Esophagus mucosa (tissue), 1 donor: ENCODE measurements around the gene MACROH2A2. TPM values are rescaled to one million over a fixed set of nuclear protein-coding genes. Genes with fewer than 3 reads are reported as not detected.
"Not testable (repeated sequence)": the region's sequence is repeated elsewhere in the genome, so short reads cannot be mapped to it uniquely, and the experiment has no call there.

Experiments used
- ATAC-seq: fragments of 200-7000 bp; cut with Tn5 transposase; one replicate; pipeline ENCODE4 v1.9.1; 2020
- total RNA-seq: library from RNA; stranded (reverse); gene quantifications from one replicate; pipeline ENCODE4 v1.2.4, GENCODE V29; 2023
- donor health status: DM: yes; HTN: yes; CAD: no.

MACROH2A2 gene
- total RNA-seq, 1 donor from 2014 or later, result 18.8 TPM

DNA sequence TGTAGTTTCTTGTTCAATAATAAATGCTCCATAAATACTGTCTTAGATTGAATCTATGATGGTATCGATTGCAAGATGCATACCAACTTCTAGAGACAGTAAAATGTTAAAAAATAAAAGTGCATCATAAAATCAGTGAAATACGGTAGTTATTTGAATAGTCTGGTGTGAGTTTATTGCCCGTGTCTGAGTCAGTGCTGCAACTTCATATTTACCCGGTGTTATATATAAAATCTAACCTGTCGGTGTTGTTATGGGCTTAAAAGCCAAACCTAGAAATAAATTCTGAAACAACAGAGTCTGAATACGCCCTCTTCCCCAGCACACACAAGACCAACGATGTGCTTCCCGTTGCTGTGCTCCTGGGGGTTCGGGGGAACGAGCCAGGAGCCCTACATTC, 16.3 kb downstream of the MACROH2A2 start:
- ATAC-seq, result no peak

DNA sequence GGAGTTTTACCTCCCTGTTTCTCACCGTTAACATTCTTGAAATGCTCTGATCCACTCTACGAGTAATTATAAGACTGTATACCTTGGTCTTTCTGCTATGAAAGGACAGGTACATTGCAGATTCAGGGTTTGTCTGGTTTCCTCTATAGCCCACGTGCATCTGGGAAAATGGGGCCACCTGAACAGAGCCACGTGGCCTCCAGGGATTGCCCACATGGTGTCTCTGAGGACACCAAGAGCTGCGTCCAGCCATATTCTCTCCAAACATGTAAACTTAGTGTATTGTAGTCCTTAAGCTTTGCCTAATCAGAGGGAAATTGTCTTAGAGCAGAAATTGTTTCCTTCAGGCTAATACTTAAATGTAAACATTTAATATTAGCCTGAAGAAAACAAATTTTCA, 16.7 kb downstream of the MACROH2A2 start:
- ATAC-seq, result no peak

DNA sequence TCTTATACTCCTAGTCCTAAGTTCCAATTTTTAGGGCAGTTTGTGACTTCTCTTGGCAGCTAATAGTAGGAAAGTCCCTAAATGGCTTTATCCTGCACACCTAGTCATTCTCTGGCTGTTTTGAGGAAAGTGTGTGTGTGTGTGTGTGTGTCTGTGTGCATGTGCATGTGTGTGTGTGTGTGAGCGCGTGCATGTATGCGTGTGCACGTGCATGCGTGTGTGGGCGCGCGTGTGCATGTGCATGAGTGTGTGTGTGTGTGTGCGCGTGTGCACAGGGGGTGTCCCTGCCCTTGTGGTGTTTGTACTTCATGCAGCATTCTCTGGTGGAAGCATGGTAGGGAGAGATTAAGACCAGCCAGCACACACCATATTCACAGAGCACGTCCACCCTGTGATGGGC, 18.2 kb downstream of the MACROH2A2 start:
- no peak for ATAC-seq

DNA sequence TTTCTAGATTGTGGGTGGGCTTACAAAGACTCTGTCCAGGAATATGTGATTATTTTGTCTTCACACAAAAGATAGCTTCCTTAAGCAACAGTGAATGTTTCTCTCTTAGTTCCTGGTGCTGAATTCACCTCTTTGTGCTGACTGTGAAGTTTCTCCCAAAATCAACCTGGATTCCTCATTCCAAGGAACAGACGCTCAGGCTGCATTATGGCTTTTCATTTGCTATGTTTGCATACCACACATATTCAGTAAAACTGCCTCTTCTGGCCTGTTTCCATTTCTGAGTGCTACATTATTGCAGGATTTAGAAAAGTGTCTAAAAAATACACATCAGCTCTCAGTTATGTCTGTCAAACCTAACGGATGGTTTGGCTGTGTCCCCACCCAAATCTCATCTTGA, 21.5 kb downstream of the MACROH2A2 start:
- ATAC-seq, result no peak

DNA sequence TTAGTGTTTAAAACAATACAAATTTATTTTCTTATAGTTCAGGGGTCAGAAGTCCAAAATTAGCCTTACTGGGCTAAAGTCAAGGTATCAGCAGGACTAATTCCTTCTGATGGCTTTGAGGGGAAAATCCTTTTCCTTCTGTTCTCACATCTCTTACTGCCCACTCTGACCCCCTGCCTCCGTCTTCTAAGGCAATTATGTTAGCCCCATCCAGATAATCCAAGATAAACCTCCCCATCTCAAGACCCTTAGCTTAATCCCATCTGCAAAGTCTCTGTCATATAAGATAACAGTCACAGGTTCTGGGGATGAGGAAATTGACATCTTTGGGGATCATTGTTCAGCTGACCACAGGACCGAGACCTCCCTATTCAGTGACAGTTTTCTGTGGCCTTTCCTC, 22.3 kb downstream of the MACROH2A2 start:
- no peak for ATAC-seq

DNA sequence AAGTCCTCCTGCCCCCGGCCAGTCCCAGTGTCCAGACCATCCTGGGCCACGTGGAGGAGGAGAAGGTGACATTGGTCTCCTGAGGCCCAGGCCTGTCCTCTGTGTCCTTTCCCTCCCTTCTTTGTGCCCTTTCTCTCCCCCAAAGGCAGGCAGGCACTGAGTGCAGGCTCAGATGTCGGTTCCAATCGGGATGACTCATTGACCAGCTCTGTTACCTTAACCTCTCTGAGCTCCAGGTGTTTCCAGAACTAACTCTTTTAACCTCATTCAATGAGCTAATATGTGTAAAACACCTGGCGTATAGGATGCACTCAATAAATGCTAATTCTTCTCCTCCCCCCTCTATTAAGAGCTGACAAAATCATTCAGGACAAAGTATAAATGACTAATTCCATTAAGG, 25.7 kb downstream of the MACROH2A2 start:
- ATAC-seq, result peak; percentile 63

DNA sequence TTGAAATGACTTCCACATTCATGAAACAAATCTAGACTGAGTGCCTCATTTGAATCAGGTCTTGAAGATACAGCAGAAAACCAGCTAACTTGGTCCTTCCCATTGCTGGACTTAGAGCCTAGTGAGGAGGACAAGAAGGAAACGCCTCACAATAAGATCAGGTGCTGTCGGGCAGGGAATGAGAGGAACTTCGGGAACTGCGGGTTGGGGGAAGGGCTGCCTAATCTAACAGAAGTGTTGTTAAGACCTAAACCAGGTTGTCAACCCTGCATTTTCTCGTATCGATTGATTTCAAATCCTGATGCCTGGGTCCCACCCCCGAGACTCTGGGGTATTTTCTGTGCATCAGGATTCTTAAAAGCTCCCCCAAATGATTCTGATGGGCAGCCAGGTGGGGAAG, 26.3 kb downstream of the MACROH2A2 start:
- no peak for ATAC-seq

DNA sequence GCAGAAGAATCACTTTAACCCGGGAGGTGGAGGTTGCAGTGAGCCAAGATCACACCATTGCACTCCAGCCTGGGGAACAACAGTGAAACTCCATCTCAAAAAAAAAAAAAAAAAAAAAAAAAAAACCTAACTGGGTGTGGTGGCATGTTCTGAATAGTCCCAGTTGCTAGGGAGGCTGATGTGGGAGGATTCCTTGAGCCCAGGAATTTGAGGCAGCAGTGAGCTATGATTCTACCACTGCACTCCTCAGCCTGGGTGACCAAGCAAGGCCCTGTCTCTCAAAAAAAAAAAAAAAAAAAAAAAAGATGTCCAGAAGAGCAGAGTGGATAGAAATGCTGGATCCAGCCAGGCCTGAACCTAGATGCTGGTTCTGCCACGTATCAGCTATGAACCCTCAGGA, 28.1 kb downstream of the MACROH2A2 start:
- ATAC-seq, result not testable (repeated sequence)

DNA sequence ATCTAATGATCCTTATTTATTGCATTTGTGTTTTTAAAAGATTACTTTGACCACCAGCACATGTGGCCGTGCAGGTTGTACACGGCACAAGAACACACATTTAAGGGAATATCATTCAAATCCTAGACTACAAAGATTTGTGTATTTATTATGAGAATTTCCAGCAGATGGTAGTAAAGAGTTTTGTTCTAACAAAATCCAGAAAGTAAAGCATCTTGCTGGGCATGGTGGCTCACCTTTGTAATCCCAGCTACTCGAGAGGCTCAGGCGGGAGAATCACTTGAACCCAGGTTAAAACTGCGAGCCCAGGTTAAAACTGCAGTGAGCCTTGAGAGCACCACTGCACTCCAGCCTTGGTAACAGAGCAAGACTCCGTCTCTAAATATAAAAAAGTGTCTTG, 31.5 kb downstream of the MACROH2A2 start:
- ATAC-seq, result no peak

DNA sequence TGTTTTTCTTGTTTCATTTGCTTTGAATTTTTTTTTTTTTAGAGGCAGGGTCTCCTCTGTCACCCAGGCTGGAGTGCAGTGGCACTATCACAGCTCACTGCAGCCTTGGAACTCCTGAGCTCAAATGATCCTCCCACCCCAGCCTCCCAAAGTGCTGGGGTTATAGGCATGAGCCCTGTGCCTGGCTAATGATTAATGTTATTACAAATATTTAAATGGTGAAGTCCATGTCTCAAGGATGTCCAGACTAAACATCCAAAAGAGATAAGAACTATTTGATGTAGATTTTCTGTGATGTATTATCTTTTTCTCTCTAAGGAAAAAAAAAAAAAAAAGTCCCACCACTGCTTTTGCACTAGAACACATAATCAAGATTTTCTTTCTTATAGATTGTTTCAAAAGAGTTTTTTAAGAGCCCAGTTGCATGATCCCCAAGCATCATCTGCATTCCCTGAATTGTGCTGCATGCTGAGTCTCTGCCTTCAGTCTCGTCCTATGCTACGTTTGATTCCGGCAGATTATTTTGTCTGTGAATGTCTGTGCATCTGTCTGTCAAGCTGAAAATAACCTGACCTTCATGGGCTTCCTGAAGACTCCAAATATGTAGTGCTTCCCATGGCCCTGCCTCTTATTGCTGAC, 33.4 kb downstream of the MACROH2A2 start:
- no peak for ATAC-seq

DNA sequence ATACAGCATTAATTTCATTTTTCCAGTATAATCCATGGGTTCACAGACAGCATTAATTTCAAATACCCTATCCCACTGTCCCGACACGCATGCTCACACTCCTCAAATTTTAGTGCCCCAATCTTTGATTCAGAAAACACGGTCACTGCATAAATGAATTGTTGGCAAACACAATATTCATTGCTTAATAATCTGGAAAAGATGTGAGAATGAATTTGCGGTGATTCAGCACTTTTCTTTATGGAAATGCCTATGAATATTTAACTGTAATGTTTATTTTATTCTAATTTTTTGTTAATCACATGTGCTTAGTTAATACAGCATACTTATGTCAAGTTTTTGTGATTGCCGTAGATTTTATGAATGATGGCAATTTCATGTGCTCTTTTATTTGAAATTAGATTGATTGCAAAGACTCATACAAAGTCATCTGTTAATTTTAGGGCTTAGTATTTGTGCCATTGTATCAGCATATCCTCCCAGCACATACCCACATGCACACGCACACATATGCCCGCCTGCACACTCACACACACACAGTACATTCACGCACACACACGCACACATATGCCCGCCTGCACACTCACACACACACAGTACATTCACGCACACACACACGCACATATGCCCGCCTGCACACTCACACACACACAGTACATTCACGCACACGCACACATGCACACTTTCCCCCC, 35.1 kb downstream of the MACROH2A2 start:
- no peak for ATAC-seq

DNA sequence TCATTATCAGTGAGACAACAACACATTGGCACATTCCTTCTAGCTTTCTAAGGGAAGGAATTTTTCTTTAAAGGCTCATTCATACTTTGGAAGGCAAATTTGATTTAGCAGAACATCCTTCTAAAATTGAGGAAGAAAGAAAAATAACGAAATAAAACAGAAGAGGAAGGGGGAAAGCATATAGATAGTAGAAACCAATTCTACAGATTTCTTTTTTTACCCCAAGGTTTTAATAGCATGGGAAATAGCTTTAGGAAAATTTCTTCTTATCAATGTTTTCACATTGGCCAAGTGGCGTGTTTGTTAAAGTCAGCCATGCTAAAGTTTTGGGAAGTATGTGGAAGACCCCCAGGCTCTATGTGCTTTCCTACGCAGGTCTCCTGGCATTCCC, 35.7 kb downstream of the MACROH2A2 start:
- ATAC-seq, result no peak

DNA sequence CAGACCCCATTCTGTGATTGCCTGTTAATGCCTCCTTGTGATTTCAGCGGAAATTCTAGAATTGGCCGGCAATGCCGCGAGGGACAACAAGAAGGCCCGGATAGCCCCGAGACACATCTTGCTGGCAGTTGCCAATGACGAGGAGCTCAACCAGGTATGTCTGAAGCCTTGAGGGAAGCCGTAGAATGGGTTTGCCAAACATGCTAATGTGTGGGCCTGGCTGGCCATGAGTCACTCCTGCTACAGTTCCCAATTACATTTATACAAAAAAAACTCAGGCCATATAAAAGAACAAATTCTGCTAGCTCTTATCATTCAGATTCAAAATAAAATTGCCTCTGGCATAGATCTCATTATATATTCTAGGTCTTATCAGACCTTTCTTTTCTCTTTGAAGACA, 37.4 kb downstream of the MACROH2A2 start:
- peak; percentile 48 for ATAC-seq

DNA sequence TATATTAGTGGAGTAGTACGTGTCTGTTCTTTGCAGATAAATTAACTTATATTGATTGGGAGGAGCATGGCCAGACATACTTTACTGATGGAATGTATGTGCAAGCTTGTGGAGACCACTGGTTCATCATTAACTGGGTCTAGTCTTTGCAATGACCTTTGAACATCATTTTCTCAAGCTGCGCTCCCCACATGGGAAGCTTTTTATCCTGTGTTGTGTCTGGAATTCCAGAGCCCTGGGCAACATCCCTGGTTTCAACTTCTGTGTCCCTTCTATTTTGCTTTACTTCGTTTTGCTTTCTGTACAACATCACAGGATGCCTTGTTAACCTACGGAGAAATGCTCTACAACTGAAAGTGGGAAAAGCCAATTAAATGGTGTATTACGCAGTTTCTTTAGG, 38.3 kb downstream of the MACROH2A2 start:
- no peak for ATAC-seq

DNA sequence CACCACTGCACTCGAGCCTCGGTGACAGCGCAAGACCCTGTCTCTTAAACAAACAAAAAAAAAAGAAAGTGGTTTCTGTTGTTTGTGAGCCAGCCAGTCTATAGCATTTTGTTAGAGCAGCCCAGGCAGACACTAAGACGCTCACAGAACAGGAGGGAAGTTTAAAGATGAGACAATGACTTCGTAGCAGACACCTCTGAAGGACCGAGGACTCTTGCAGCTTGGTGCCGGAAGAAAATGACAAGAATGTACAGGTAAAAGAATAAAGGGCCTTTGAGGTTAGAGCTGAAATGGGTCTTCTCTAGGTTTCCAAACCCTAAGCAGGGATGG, 39.7 kb downstream of the MACROH2A2 start:
- no peak for ATAC-seq

DNA sequence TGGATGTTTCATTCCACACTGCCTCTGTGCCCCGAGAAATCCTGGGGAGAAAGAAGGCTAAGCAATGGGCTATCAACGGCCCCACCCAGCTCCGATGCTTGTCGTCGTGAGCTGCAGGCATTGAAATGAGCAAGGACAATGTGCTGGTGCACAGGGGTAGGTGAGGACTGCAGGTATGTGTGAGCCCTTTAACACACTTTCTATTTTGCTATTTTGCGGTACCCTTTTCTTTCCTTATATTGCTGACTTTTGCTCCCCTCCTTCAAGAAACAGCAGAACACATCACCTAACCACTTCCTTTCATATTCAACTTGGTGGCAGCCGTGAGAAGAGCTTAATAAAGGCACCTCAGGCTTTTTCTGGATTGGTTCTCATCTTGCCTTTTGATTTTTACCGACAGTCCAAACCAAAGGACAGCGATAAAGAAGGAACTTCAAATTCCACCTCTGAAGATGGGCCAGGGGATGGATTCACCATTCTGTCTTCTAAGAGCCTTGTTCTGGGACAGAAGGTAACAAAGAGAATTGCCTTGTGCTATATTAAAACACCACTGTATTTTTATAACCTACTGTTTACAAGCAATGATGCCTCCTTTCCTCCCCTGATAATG, 40.8 kb downstream of the MACROH2A2 start:
- no peak for ATAC-seq

DNA sequence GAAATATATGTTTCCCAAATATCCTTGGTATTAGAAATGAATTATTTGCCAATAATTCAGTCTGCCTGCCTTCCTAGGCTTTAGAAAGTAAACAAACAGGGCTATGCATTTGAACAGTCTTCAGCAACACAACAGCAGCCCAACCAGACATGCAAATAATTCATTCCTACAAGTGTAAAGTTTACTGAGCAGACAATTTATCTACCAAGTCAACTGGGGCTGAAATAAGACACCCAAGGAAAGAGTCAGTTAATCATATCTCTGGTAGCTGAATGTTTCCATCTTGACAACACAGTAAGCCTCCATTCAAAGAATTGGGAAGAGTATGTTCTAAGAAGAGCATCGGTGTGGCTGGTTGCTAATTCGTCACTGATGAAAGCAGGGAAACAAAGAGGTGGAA, 41.6 kb downstream of the MACROH2A2 start:
- ATAC-seq, result no peak

DNA sequence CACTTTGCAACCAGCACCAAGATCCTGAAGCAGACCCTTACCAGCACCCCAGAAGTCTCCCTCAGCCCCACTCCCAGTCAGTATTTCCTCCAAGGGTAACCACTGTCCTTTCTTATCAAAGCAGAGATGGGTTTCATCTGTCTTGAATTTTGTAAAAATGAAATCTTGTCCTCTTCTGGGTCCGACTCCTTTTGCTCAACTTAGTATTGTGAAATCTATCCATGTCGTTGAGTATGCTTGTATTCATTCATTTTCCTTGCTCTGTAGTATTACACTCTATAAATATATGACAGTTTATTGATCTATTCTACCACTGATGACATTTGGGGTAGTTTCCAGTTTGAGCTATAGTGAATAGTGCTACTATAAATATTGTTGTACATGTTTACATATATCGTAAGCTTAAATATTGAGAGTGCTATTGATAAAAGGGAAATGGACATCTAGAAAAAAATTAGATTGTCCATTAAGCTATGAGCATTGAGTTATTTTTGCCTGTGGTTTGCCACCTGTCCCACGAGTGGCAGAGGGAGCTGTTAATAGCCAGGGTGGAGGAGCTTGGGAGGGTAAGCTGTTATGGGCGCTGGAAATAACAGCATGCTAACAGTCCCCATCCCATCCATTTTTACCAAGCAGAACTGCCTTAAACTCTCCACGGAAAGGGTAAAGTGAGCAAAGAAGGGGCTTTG, 43.5 kb downstream of the MACROH2A2 start:
- ATAC-seq, result no peak

DNA sequence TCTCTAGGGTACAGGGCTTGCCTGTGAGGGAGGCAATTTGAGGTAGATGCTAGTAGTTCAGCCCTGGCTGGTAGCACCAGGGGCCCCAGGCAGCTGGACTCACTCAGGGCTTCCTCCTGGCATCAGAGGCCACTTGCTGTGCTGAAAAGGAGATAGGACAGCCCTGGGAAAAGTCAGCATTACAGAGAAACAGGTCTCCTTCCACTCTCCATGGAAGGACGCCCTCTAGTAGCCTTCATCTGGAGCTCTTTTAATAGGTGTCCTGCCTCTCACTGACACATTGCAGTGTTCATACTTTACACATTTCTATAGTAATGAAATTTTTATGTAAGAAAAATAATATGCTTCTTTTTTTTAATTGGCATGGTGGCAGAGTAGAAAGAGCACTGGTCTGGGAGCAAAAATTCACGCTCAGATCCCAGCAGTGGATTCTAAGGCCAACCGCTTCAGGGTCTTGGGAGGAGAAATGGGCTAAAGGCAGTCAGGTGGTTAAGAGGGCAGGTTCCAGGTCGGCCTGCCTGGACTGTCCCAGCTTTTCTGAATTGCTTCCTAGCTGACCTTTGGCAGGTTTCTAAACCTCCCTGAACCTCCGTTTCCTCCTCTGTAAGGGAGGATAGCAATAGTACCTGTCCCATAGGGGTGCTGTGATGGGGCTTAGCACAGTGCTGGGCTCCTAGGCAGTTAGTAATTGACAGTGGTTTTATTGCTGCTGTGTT, 44.2 kb downstream of the MACROH2A2 start:
- no peak for ATAC-seq

DNA sequence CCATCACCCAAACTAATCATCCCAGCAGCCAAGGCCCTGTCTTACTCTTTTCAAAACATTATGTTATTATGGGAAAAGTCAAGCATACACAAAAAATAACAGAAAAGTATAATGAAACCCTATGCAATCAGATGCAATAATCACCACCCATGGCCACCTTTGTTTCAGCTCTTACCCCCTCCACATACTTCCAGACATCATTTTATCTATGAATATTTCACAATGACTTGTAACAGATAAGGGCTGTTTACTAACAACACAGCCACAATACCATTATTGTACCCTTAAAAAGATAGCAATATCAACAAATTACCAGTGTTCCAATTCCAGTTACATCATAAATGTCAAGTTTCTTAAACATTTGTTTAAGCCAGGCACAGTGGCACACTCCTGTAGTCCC, 44.8 kb downstream of the MACROH2A2 start:
- ATAC-seq, result no peak

DNA sequence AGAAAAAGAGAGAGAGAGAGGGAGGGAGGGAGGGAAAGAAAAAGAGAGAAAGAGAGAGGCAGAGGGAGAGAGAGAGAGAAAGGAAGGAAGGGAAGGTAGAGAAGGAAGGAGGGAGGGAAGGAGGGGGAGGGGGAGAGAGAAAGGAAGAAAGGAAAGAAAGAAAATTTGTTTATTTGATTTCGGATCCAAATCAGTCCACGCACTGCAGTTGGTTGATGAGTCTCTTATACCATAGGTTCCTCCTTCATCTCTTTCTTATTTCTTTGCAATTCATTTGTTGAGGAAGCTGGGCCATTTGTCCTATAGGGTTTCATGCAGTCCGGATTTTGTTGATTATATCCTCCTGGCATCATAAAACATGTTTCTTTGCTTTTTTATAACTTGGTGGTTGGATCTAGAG, 45.6 kb downstream of the MACROH2A2 start:
- ATAC-seq, result no peak

DNA sequence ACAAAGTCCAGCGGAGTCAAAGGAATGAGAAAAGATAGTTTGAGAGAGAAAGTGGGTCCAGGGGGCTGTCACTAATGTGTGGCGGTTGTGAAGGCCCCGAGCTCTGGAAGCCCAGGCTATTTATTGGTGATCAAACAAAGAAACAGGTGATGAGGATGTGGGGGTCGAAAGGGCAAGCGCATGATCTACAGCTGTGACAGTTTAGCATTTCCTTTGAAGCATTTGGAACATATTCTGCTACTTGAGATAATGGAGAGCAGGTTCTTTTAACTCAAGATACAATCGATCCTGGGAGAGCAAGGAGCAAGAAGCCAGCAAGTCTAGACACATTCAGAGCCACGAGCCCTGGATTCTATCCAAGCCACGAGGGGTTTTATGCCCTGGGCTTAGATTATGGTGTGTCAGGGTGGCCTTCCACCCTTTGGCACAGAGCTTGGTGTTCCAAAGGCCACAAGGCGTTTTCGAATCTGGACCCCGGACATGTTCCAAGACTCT, 48.5 kb downstream of the MACROH2A2 start:
- ATAC-seq, result not testable (repeated sequence)

DNA sequence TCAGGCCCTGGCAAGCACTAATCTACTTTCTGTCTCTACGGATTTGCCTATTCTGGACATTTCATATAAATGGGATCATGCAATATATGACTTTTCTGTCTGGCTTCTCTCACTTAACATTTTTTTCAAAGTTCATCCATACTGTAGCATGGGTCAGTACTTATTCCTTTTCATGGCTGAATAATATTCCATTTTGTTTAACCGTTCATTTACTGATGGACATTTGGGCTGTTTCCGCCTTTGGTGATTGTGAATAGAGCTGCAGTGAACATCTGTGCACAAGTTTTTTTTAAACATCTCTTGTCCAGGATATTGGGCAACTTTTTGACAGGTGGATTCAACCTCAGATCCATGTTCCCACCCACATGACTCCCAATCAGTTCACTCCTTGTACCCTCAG, 49.0 kb downstream of the MACROH2A2 start:
- ATAC-seq, result no peak
